GM21825 (cell line): ENCODE results near the gene NEURL1.

Experiments used
- ATAC-seq: cut with Tn5 transposase; IDR thresholded peaks from one replicate; pipeline ENCODE4 v1.9.1; 2021; ENCODE audit warnings: mild to moderate bottlenecking, moderate library complexity; ENCODE audit not compliant: unreplicated experiment

The NEURL1 gene

DNA sequence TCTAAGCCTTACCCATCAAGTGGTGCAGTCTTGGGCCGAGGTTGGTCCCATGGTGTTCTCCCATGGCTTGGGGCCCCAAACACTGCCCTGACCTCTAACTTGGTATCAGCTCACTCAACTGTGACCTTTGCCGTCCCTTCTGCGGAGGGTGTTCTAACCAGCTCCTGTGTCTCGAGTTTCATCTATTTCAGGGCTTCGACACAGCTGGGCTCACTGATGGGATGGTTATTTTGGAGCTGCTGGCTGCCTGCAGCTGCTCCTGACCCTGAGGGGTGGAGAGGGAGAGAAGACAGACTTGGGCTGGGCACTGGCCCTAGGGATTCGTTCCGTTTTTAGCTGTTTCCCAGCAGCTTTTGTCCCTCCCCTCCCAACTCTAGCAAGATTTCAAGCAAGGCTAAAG lies 86.9 kb downstream of the NEURL1 start:
- no peak for ATAC-seq

GRCh38 chr10:103581499-103581898 lies 88.0 kb downstream of the NEURL1 start:
- no peak for ATAC-seq

- ATAC-seq, result no peak
These were observed 89.0 kb downstream of the NEURL1 start for GRCh38 chr10:103582331-103583123.

DNA sequence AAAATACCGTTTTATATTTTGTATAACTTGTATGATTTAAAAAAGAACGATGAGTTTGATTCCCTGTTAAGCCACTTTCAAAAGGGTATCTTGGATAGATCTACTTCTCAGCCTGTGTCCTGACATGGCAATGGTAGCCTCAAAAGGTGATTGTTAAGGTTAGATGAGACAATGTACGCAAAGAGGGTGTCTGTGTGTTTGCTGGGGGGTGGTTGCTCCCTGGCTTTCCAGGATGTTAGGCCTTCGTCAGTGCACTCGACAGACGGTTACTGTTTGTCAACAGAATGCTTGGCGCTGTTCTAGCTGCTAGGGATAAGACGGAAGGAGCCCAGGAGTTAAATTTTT lies 90.3 kb downstream of the NEURL1 start:
- ATAC-seq, result no peak

DNA sequence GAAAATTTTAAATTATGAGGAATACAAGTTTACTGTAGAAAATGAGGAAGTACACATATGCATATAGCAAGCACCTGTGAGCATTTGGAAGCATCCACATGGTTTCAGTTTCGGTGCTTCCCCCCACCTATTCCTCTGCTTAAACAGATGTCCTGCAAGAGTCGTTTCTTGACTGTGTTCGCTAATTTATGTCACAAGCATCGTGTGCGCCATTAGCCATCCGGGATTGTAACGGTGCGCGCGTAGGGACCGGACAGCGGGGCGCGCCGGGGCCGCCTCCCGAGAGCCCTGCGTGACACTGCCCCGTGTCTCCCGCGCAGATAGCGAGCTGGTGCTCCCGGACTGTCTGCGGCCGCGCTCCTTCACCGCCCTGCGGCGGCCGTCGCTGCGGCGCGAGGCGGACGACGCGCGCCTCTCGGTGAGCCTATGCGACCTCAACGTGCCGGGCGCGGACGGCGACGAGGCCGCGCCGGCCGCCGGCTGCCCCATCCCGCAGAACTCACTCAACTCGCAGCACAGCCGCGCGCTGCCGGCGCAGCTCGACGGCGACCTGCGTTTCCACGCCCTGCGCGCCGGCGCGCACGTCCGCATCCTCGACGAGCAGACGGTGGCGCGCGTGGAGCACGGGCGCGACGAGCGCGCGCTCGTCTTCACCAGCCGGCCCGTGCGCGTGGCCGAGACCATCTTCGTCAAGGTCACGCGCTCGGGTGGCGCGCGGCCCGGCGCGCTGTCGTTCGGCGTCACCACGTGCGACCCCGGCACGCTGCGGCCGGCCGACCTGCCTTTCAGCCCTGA lies 90.9 kb downstream of the NEURL1 start:
- ATAC-seq, result peak; percentile 53

DNA sequence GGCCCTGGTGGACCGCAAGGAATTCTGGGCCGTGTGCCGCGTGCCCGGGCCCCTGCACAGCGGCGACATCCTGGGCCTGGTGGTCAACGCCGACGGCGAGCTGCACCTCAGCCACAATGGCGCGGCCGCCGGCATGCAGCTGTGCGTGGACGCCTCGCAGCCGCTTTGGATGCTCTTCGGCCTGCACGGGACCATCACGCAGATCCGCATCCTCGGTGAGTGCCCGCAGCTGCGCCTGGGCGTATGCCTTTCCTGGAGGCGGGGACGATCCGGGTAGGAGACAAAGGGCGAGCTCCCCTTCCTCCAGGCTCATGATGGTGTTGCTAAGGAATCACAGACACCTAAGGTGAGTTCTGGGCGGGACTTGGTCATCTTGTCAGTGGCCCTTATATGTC lies 91.5 kb downstream of the NEURL1 start:
- no peak for ATAC-seq

DNA sequence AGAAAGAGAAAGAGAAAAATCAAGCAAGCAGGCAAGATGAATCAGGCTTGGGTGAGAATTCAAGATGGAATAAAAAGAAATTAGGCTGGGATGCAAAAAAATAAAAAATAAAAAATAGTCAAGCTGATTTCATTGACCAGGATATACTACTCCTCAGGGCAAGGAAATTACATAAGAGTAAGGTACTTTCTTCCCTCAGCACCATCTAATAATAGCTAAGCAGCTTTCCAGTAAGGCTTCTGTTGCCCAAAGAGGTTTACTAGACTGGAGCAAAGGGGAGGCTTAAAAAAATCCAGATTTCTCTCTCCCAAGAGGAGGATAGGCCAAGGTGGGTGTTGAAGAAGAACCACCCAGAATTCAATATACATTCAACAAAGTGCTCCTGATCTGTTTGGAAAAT lies 93.6 kb downstream of the NEURL1 start:
- no peak for ATAC-seq

DNA sequence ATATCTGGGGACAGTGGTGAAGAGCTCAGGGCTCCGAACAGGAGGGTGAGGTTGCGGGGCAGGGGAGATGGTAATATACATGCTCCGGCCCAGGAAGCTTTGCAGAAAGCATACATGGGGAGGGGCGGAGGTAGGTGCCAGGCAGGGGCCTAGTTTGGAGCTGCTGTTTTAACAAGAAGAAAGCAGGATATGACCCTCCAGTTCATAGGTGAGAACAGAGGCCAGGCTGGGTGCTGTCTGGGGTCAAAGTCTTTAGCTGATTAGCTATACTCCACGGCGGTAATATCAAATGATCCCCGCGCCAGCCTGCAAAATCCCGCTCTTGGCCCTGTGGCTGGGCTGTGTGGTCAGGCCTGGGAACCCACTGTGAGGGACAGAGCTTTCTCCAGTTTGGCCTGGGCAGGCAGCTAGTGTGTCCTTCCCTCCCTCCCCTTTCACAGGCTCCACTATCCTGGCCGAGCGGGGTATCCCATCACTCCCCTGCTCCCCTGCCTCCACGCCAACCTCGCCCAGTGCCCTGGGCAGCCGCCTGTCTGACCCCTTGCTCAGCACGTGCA lies 95.6 kb downstream of the NEURL1 start:
- ATAC-seq, result no peak

DNA sequence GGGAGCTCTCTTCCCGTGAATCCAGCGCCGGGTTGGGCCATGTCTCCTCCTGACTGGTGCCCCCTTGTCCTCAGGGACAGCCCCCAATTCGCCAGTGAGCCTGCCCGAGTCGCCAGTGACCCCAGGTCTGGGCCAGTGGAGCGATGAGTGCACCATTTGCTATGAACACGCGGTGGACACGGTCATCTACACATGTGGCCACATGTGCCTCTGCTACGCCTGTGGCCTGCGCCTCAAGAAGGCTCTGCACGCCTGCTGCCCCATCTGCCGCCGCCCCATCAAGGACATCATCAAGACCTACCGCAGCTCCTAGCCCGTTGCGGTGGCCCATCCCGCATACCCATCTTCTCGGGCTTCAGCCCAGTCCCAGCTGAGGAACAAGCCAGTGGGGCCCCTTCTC lies 96.6 kb downstream of the NEURL1 start:
- ATAC-seq, result no peak

DNA sequence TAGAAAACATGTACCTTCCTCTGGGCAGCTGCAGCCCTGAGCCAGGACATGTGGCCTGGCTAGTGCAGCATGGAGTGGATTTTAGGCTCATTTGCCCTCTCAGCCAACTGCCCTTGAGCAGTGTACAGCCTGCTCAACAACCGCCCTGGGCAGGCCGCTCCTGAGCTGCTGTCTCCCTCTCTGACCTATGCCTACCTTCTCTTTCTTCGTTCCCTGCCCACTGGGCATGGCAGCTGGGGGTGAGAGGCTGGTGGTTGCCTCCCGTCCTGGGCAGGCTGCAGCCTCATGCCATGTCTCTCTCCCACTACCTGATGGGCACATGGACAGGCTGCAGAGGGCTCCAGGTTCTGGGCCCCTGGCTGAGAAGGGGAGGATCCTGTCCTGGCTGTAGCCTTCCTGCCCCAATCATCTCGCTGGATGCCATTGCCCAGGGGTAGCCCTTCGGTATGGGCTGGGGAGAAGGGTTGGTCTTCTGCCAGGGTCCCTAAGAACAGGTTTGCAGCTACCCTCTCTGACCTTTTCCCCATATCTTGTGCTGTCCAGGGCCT lies 97.3 kb downstream of the NEURL1 start:
- no peak for ATAC-seq

GRCh38 chr10:103592186-103593021 lies 98.9 kb downstream of the NEURL1 start:
- peak; percentile 59 for ATAC-seq

- no peak for ATAC-seq
These were observed 99.6 kb downstream of the NEURL1 start for GRCh38 chr10:103593022-103593570.

DNA sequence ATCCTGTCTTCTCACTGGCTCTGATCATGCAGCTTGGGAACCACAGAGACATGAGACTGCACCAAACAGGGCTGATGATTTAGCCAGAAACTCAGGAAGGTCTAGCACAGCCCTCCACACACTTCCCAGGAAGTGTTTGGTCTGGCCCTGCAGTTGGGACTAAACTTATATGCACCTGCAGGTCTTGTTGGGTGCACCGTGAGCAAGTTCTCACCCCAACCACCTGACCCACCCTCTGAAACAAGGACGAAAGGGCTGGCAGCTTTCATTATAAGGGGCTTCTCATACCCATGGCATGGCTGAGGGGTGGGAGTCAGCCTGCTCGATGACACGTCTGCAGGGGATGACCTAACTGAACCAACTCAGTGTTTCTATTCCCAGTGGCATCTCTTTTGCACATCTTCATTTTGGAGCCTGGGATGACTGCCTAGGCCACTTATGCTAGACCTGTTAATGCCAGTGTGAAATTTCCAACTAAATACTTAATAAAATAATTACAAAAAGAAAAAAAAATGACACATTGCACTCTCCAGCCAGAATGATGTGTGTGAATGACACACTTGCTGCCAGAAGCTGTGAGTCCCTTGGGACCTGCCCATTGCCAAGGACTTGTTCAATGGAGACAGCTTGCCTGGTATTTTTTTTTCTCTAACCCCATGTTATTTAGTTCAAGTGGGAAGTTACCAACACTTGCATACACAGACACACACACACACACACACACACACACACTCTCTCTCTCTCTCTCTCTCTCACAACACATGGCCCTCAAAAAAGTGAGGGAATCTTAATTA lies 102.6 kb downstream of the NEURL1 start:
- ATAC-seq, result no peak

GRCh38 chr10:103597003-103597402 lies 103.5 kb downstream of the NEURL1 start:
- ATAC-seq, result no peak

DNA sequence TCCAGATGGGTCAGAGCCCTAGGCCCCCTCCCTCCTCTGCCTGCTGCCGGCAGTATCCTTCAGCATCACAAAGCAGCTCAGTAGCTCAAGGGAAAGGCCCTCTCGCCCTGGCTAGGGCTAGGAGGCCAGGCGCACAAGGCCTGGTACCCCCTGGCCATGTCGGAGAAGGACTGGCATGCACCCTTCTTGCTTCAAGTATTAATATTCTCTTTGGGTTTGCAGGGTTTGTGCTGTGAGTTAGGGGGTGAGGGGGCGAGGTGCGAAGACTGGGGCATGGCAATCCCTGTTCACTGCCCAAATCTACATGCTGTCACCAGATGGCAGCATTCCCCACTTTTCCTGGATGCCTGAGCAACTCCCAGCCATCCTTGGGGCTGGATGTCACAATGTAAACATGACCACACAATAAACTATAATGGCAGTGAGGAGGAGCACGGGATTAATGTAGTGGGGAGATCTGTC lies 105.2 kb downstream of the NEURL1 start:
- no peak for ATAC-seq

GRCh38 chr10:103599211-103599610 lies 105.7 kb downstream of the NEURL1 start:
- no peak for ATAC-seq

GRCh38 chr10:103599907-103600306 lies 106.4 kb downstream of the NEURL1 start:
- no peak for ATAC-seq

- no peak for ATAC-seq
These were observed 106.8 kb downstream of the NEURL1 start for GRCh38 chr10:103600325-103600724.

DNA sequence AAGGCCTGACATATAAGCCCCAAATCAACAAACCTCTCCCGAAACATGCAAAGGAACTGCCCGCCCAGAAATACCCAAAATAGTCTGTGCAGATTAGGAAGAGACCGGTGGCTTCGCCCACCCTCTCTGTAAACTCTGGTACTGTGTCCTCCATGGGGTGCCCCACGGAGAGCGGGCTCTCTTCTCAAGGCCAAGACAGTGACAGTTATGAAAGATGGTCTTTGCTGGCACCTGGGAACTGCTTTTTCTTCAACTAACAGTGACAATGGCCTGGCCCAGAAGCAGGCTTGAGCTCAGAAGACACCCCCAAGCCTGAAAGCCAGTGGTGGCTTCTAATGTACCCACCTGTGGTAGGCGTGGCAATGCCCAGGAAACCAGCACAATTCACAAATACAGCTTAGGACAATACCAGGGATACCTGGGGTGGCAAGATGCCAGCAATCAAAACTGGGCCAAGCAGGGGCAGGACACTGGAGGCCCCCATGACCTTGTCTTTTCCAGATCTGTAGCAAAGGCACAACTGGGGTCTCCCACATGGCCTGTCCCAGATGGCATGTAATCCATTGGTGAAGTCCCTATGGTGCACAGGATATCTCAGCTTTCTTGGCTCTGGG lies 107.6 kb downstream of the NEURL1 start:
- ATAC-seq, result no peak
